K562 (cell line): Measurements from ENCODE around the gene FAM187B. TPM values are rescaled to one million over a fixed set of nuclear protein-coding genes. Genes with fewer than 3 reads are reported as not detected.

Experiments used
- CBX3 ChIP-seq, 2 experiments: IDR thresholded peaks; 1 replicate in 1 of 2; 2 replicates in 1 of 2; pipeline ENCODE4 v1.6.1; 2012; ENCODE audit warnings: inconsistent platforms in 2 of 2, low read length in 2 of 2, borderline replicate concordance in 1 of 2, control low read depth in 1 of 2
- ILF3 ChIP-seq: fragments of 450-650 bp; IDR thresholded peaks from 2 replicates; pipeline ENCODE4 v1.6.1; 2018; ENCODE audit warnings: antibody characterized with exemption, mild to moderate bottlenecking, moderate library complexity, borderline replicate concordance
- JUND ChIP-seq, 2 experiments: IDR thresholded peaks; 2 replicates in 1 of 2; 3 replicates in 1 of 2; pipeline ENCODE4 v1.6.1; 2011; ENCODE audit warnings: borderline replicate concordance in 2 of 2, low read depth in 2 of 2, low read length in 2 of 2, improper control_type of control experiment in 1 of 2, missing biosample characterization in 1 of 2, missing genetic modification characterization in 1 of 2, missing genetic modification reagents in 1 of 2
- KAT2B ChIP-seq: IDR thresholded peaks from one replicate; pipeline ENCODE4 v1.6.1; 2012; ENCODE audit warnings: low read depth, mild to moderate bottlenecking, control low read depth, inconsistent platforms, low read length, moderate library complexity
- KLF13 ChIP-seq: fragments of 450-650 bp; IDR thresholded peaks from 2 replicates; pipeline ENCODE4 v1.6.1; 2016; ENCODE audit warnings: missing genetic modification characterization, low read depth, mild to moderate bottlenecking, missing compliant biosample characterization, moderate library complexity, borderline replicate concordance
- PHTF2 ChIP-seq: fragments of 250-450 bp; sonication (Bioruptor Pico); IDR thresholded peaks from 2 replicates; pipeline ENCODE4 v1.5.0; 2021; ENCODE audit warnings: mild to moderate bottlenecking
- POLR2B ChIP-seq: fragments of 450-650 bp; IDR thresholded peaks from 2 replicates; pipeline ENCODE4 v1.6.1; 2018; ENCODE audit warnings: low read depth; ENCODE audit not compliant: partially characterized antibody
- SIRT6 ChIP-seq: IDR thresholded peaks from one replicate; pipeline ENCODE4 v1.6.1; 2012; ENCODE audit warnings: low read depth, mild to moderate bottlenecking, control low read depth, inconsistent platforms, low read length, moderate library complexity
- VEZF1 ChIP-seq: fragments of 200-800 bp; sonication (Bioruptor generic); IDR thresholded peaks from 2 replicates; pipeline ENCODE4 v1.6.1; 2017; ENCODE audit warnings: missing genetic modification characterization, missing compliant biosample characterization
- ZFX ChIP-seq: sonication (generic); formaldehyde crosslinking; IDR thresholded peaks from 2 replicates; pipeline ENCODE4 v1.8.0; 2022; ENCODE audit warnings: mild to moderate bottlenecking, missing genetic modification reagents, moderate library complexity
- ZNF584 ChIP-seq: fragments of 200-800 bp; sonication (Bioruptor generic); IDR thresholded peaks from 2 replicates; pipeline ENCODE4 v1.6.1; 2016; ENCODE audit warnings: low read depth, mild to moderate bottlenecking, missing genetic modification characterization, missing compliant biosample characterization
- polyA plus RNA-seq, 8 experiments: library from polyadenylated mRNA; depleted of rRNA in 4 of 8; stranded (reverse) in 5 of 8; unstranded in 3 of 8; fragments of >200 nt; fragmentation: Nextera tagmentation in 2 of 8; fragmentation: Illumina TruSeq in 1 of 8; extraction: Ambion mirVana in 2 of 8; extraction: Trizol in 1 of 8; gene quantifications; 2 replicates each; pipeline versions ENCODE4 v1.2.1 to v1.2.3, GENCODE V29; 2011 to 2014; ENCODE audit warnings: inconsistent platforms in 1 of 8, missing spikeins in 1 of 8
- total RNA-seq, 7 experiments: library from RNA; depleted of rRNA in 6 of 7; stranded (reverse); fragments of >200 nt in 6 of 7; fragmentation: Illumina TruSeq in 2 of 7; extraction: Trizol in 2 of 7; gene quantifications; 2 replicates each; pipeline versions ENCODE4 v1.2.1 to v1.2.3, GENCODE V29; 2011 to 2021; ENCODE audit warnings: low replicate concordance in 1 of 7
- TF ChIP-seq, protein P1 (sequence below), 2 experiments: fragments of 450-650 bp; formaldehyde crosslinking in 1 of 2; IDR thresholded peaks; 2 replicates each; pipeline versions ENCODE4 v1.4.0 to v1.6.1; 2014 to 2020; ENCODE audit warnings: mild to moderate bottlenecking in 2 of 2, borderline replicate concordance in 1 of 2, low read depth in 1 of 2
- TF ChIP-seq, protein P2 (sequence below): sonication (generic); formaldehyde crosslinking; IDR thresholded peaks from 2 replicates; pipeline ENCODE4 v1.8.0; 2022; ENCODE audit warnings: mild to moderate bottlenecking, missing genetic modification reagents

Gene FAM187B
- total and polyA plus RNA-seq, 9 of the 15 experiments (the other 6 are each of a cell fraction or from before 2014, with no cell fraction given) = 0.04 to 0.09 TPM; not detected in 7

DNA sequence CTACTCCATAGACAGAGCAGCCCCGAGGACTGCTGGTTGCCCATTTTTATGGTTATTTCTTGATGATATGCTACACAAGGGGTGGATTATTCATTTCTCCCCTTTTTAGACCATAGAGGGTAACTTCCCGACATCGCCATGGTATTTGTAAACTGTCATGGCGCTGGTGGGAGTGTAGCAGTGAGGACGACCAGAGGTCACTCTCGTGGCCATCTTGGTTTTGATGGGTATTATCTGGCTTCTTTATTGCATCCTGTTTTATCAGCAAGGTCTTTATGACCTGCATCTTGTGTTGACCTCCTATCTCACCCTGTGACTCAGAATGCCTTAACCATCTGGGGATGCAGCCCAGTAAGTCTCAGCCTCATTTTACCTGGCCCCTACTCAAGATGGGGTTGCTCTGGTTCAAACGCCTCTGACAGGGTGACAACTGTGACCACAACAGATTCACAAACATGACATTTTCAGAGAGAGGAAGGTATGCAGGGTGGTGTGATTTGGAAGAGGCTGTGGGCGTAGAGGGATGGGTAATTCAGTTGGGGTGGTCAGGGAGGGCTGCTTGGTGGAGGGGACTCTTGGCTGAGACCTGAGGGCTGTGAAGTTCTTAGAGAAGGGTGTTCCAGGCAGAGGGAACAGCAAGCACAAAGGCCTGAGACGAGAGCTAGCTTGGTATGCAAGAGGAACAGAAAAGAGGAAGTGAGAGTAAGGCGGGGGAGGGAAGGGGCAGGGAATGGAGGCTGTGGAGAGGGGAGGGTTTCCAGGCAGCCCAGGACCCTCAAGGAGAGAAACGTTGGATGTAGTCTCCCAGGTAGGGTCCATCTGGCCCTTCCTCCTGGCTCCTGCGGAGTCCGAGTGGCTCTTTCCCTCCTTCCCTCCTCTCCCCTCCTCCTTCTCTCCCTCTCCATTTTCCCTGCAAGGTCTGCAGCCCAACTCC lies 23.5 kb downstream of the FAM187B start (continued):
- TF ChIP-seq, protein P1, sequence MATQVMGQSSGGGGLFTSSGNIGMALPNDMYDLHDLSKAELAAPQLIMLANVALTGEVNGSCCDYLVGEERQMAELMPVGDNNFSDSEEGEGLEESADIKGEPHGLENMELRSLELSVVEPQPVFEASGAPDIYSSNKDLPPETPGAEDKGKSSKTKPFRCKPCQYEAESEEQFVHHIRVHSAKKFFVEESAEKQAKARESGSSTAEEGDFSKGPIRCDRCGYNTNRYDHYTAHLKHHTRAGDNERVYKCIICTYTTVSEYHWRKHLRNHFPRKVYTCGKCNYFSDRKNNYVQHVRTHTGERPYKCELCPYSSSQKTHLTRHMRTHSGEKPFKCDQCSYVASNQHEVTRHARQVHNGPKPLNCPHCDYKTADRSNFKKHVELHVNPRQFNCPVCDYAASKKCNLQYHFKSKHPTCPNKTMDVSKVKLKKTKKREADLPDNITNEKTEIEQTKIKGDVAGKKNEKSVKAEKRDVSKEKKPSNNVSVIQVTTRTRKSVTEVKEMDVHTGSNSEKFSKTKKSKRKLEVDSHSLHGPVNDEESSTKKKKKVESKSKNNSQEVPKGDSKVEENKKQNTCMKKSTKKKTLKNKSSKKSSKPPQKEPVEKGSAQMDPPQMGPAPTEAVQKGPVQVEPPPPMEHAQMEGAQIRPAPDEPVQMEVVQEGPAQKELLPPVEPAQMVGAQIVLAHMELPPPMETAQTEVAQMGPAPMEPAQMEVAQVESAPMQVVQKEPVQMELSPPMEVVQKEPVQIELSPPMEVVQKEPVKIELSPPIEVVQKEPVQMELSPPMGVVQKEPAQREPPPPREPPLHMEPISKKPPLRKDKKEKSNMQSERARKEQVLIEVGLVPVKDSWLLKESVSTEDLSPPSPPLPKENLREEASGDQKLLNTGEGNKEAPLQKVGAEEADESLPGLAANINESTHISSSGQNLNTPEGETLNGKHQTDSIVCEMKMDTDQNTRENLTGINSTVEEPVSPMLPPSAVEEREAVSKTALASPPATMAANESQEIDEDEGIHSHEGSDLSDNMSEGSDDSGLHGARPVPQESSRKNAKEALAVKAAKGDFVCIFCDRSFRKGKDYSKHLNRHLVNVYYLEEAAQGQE (IDR thresholded peaks at IDR 0.05; ENCODE audit: borderline replicate concordance) = no peak
- TF ChIP-seq, protein P1 (CRISPR knock-in tag; IDR thresholded peaks at IDR 0.05; ENCODE audit: low read depth) = peak; percentile 88
- TF ChIP-seq KLF13 (tag) = peak; percentile 88; the same call in 1 of the 2 replicates
- no peak for TF ChIP-seq JUND (IDR thresholded peaks at IDR 0.05; ENCODE audit: borderline replicate concordance, low read depth, low read length)
- peak; percentile 71; the same call in 2 of the 3 replicates for TF ChIP-seq JUND (tag; IDR thresholded peaks at IDR 0.05; ENCODE audit: borderline replicate concordance, low read depth, low read length)
- TF ChIP-seq CBX3 (IDR thresholded peaks at IDR 0.05; ENCODE audit: borderline replicate concordance in 1 of 2, low read length in 2 of 2) = peak in 1 of 2 experiments; percentile 77; a peak in 1 of 3 replicates
- TF ChIP-seq POLR2B = peak; percentile 57
- TF ChIP-seq PHTF2 (CRISPR knock-in tag) = peak; percentile 83; the same call in 1 of the 2 replicates
- no peak for TF ChIP-seq ILF3
- TF ChIP-seq, protein P2, sequence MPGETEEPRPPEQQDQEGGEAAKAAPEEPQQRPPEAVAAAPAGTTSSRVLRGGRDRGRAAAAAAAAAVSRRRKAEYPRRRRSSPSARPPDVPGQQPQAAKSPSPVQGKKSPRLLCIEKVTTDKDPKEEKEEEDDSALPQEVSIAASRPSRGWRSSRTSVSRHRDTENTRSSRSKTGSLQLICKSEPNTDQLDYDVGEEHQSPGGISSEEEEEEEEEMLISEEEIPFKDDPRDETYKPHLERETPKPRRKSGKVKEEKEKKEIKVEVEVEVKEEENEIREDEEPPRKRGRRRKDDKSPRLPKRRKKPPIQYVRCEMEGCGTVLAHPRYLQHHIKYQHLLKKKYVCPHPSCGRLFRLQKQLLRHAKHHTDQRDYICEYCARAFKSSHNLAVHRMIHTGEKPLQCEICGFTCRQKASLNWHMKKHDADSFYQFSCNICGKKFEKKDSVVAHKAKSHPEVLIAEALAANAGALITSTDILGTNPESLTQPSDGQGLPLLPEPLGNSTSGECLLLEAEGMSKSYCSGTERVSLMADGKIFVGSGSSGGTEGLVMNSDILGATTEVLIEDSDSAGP (CRISPR knock-in tag) = no peak
- TF ChIP-seq VEZF1 (CRISPR knock-in tag) = peak; percentile 89
- TF ChIP-seq ZFX (CRISPR knock-in tag) = peak; percentile 28; the same call in 1 of the 2 replicates
- TF ChIP-seq SIRT6 = no peak
- no peak for TF ChIP-seq KAT2B
- TF ChIP-seq ZNF584 = peak; percentile 97
